ENCODE data around the gene HMCN2.

The HMCN2 gene

DNA sequence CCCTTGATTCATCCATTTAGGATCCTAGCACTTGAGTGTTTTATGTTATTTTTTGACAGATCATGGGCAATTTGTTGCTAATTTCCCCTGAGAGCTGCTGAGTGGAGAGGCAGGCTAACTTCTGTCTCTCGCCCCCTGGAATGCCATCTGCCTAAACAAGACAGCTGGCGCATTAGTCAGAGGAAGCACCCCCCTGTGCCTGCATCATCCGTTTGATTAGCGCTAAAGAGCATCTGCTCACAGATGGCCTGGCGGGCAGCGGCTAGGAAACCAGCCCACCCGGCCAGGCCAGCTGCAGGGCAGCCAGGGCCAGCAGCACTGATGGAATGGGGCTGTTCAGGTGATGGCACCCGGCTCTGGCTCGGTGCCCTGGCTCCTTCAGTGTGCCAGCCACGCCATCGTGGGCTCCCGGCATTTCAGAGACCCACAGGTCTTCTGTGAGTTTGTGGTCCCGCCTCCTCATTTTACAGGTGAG is 156.3 kb downstream of the HMCN2 start:
- TF ChIP-seq, protein P1, sequence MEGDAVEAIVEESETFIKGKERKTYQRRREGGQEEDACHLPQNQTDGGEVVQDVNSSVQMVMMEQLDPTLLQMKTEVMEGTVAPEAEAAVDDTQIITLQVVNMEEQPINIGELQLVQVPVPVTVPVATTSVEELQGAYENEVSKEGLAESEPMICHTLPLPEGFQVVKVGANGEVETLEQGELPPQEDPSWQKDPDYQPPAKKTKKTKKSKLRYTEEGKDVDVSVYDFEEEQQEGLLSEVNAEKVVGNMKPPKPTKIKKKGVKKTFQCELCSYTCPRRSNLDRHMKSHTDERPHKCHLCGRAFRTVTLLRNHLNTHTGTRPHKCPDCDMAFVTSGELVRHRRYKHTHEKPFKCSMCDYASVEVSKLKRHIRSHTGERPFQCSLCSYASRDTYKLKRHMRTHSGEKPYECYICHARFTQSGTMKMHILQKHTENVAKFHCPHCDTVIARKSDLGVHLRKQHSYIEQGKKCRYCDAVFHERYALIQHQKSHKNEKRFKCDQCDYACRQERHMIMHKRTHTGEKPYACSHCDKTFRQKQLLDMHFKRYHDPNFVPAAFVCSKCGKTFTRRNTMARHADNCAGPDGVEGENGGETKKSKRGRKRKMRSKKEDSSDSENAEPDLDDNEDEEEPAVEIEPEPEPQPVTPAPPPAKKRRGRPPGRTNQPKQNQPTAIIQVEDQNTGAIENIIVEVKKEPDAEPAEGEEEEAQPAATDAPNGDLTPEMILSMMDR (IDR thresholded peaks at IDR 0.05; ENCODE audit: low read depth, low read length) = no peak
- DNase-seq (ENCODE audit: extremely low read depth, low read depth) = no peak

DNA sequence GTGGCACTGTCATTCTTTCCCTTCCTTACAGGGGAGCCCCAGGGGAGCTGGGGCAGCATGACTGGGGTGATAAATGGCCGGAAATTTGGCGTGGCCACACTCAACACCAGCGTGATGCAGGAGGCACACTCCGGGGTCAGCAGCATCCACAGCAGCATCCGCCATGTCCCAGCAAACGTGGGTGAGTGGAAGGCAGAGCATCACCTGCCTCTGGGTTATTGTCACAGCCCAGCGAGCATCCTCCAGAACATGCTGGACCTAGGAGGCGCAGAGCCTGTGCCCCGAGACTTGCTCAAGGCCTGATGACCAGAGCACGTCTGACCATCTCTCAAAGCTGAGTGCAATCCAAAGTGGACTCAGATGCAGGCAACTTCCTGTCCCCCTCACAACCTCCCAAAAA is 157.0 kb downstream of the HMCN2 start:
- TF ChIP-seq, protein P1 (IDR thresholded peaks at IDR 0.05; ENCODE audit: low read depth, low read length) = no peak
- no peak for DNase-seq (ENCODE audit: extremely low read depth, low read depth)

DNA sequence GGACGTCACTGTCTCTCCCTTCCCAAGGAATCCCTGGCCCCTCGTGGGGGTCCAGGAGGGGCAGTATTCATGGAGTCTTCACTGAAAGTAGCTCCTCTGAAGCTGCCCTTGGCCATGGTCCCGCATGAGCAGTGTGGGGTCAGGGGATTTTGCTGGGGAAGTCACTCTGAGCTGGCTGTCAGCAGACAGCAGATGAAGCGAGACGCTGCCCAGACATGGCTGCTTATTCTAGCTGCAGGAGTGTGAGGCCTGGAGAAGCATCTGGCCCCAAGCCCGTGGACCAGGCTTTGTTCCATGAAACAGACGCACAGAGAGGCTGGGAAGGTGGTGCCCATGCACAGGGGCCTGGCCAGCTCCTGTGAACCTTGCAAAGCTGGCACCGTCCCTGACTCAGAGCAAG is 157.7 kb downstream of the HMCN2 start:
- TF ChIP-seq, protein P1 (IDR thresholded peaks at IDR 0.05; ENCODE audit: low read depth, low read length) = no peak
- DNase-seq (ENCODE audit: extremely low read depth, low read depth) = no peak

DNA sequence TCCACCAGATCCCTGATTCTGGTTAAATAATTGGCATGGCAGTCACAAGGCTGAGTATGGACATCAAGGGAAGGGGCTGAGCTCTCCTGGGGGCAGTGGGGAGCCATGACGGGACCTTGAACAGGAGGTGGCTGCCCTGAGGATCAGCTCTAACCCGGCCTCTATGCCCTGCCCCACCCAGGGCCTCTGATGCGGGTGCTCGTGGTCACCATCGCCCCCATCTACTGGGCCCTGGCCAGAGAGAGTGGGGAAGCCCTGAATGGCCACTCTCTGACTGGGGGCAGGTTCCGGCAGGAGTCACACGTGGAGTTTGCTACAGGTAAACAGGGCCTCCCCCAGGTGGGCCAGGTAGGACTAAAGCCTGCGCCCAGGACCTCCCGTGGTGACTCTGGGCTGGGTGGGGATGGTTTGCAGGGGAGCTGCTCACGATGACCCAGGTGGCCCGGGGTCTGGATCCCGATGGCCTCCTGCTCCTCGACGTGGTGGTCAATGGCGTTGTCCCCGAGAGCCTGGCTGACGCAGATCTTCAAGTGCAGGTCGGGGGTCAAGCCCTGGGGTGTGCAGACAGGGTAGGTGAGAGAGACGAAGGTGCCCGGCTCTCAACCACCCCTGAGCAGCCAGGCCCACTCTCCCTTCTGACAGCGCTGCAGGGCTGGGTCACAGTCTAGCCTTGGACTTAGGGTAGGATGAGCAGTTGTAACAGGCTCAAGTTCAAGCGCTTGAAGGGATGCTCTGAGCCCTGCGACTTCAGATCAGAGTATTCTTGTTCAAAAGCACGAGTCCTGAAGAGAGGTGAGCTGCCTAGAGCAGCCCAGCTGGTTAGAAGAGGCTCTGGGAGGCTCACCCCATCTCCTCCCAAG is 159.3 kb downstream of the HMCN2 start:
- no peak for DNase-seq (ENCODE audit: extremely low read depth, low read depth)
- TF ChIP-seq, protein P1 (IDR thresholded peaks at IDR 0.05; ENCODE audit: low read depth, low read length) = no peak

DNA sequence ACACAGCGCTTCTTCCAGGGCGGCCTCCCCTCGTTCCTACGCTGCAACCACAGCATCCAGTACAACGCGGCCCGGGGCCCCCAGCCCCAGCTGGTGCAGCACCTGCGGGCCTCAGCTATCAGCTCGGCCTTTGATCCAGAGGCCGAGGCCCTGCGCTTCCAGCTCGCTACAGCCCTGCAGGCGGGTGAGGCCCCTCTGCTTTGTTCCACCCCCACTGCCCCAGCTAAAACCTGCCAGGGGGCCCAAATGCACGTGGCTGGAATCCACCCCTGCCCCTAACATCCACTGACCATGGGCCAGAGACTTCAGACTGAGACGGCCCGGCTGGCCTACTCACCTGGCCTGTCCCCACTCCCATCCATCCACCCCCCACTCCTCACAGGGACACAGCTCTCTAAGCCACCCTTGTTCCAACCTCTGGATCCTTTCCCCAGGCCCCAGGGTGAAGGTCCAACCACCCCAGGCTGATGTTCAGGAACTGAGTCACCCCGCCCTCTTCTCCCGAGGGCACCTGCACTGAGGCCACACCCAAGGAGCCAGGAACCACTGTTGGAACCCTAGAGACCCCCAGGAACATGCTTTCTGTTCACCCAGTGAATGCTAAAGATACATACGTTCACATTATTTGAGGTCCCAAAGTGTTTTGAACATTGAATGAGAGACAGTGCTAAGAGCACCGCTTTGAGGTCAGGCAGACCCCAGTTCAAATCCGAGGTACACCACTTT is 160.3 kb downstream of the HMCN2 start:
- DNase-seq (ENCODE audit: extremely low read depth, low read depth) = no peak
- TF ChIP-seq, protein P1 (IDR thresholded peaks at IDR 0.05; ENCODE audit: low read depth, low read length) = no peak

DNA sequence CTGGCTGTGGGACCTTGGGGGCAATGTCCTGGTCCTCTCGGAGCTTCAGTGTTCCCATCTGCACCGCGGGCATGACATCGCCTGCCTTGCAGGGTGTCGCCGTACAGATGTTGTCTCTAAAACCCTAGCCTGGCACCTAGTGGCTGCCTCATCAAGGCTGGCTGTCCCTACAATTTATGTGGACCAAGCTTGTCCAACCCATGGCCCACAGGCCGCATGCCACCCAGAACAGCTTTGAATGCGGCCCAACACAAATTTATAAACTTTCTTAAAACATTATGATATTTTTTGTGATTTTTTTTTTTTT is 160.9 kb downstream of the HMCN2 start:
- TF ChIP-seq, protein P1 (IDR thresholded peaks at IDR 0.05; ENCODE audit: low read depth, low read length) = no peak
- DNase-seq (ENCODE audit: extremely low read depth, low read depth) = no peak

DNA sequence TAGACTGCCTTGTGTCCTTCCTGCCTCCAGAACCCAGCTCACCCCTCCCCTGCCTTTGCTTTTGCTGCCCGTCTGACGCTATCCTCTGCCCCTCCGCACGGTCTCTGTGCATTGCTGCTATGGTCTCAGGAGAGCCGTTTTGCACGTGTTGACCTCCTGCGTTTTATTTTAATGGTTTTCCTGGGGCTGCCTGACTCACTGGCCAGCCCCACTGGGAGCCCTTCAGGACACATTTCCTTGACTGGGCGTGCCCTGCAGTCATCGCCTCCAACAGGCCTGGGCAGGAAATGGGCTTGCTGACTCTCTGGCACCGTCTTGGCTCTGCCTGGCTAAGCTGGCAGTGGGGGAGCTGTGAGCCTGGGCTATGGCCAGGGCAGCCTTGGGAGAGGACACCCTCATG is 161.3 kb downstream of the HMCN2 start:
- TF ChIP-seq, protein P1 (IDR thresholded peaks at IDR 0.05; ENCODE audit: low read depth, low read length) = no peak
- no peak for DNase-seq (ENCODE audit: extremely low read depth, low read depth)

All from AG09319 (cell line).